ENCODE data around the gene PECR.

PECR gene

DNA sequence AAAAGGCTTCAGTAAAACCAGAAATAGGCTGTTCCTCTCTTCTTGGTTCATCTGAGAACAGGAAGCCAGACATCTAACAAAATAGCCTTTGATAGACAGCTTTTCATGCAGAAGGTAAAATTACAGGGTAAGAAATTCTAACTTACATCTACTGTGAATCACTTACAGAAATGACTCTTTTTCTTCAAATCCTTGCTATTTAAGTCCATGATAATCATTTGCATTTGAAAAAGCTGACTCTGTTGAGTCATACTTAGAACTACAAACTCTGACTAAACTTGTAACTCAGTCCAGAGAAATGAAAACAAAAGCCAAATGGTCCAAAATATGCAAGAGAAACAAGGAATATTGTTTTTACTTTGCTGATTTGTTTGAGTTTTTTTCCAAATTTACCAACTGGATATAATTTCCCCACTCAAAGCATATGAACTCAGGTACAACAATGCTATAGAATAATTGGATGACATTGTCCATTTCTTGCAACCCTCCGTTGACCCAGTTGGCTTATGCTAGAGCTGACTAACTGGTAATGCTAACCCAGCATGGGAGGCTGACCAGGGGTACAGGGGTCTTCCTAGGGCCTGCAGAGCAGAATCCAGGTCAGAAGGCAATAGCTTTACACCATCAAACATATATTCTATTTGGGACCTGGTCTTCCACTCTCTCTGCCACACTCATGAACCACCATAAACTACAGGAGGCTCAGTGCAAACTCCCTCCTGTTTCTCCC is 49.5 kb downstream of the PECR start:
- Mint-ChIP-seq H3K4me3 (peak overlapping the region; percentile 77), H3K27ac (peak overlapping the region; percentile 84), H3K4me1 (peaks cover 32% of the 10 kb centered on the region), H3K36me3 (peaks cover 33% of the 10 kb centered on the region), H3K9me3 (no peaks in the 10 kb centered on the region)
- ATAC-seq (peak; percentile 92), DNase-seq (ENCODE audit: low spot score in 2 of 2) (no peak)

DNA sequence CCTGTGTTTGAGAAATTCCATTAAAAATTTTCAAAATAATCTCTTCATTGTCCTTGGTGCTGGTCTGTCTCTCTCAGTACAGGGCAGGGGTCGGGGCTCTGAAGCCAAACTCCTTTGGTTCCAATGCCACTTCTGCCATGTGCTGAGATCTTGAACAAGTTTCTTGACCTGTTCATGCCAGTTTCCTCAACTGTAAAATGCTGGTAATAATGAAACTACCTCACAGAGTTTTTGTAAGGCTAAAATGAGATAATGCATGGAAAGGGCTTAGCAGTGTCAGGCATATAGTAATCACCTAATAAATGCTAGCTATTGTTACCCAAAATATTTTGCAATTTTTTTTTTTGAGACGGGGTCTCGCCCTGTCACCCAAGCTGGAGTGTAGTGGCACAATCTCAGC is 51.4 kb downstream of the PECR start:
- peaks cover 33% of the 10 kb centered on the region for H3K36me3 Mint-ChIP-seq
- H3K27ac Mint-ChIP-seq: peak overlapping the region; percentile 87
- ATAC-seq (no peak), DNase-seq (ENCODE audit: low spot score in 2 of 2) (no peak)
- H3K4me1 Mint-ChIP-seq: peaks cover 32% of the 10 kb centered on the region
- peak overlapping the region; percentile 77 for H3K4me3 Mint-ChIP-seq
- H3K9me3 Mint-ChIP-seq: no peaks in the 10 kb centered on the region

DNA sequence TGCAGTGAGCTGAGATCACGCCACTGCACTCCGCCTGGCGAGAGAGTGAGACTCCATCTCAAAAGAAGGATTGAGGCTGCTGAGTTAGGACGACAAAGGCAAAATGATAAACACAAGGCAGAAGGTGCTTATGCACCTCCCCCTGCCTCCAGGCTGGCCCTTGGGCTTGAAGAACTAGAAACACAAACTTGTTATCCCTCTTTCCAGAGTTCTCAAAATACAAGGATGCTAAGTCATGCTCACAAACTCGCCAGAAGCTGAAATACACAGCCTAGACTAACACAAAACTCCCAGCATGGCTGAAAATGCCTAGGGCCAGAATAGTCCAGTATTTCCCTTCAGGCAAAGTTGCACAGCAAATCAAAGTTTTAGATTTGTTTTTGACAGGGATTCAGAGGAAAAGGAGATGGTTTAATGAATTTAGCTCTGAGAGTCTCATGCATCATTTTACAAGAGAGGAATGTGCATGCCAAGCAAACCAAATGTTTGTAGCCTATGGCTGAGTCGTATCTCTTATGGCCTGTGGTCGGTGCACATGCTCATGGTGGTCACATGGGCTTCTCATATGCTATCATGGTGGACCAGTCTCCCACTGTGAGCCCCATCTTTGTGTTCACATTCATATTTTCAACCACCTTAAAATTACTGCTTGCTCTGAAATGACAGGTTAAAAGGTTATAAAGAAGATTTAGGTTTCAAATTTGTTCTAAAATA is 52.0 kb downstream of the PECR start:
- ATAC-seq (peak; percentile 81), DNase-seq (ENCODE audit: low spot score in 2 of 2) (no peak)
- peak overlapping the region; percentile 87 for H3K27ac Mint-ChIP-seq
- H3K9me3 Mint-ChIP-seq: no peaks in the 10 kb centered on the region
- peaks cover 33% of the 10 kb centered on the region for H3K36me3 Mint-ChIP-seq
- peak overlapping the region; percentile 77 for H3K4me3 Mint-ChIP-seq
- H3K4me1 Mint-ChIP-seq: peaks cover 32% of the 10 kb centered on the region

DNA sequence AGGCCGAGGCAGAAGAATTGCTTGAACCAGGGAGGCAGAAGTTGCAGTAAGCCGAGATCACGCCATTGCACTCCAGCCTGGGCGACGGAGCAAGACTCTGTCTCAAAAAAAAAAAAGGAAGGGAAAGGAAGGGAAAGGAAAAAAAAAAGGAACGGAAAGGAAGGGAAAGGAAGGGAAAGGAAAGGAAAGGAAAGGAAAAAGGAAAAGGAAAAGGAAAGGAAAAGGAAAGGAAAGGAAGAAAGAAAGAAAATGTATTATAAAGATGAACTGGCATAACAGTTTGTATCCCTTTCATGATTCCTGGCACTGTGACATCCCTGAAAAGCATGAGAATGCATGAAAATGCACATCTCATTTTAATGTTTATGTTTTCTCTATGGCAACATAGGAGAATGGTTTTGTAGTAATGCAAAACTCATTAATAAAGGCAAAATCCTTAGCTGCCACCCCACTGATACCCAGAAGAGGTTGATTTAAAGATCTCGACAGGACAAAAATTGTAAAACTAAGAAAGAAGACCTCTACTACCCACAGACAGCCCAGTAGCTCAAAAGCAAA is 56.8 kb downstream of the PECR start:
- Mint-ChIP-seq H3K9me3 (no peaks in the 10 kb centered on the region), H3K4me1 (peaks cover 7% of the 10 kb centered on the region), H3K4me3 (no peak overlapping the region), H3K27ac (peak overlapping the region; percentile 23), H3K36me3 (peaks cover 16% of the 10 kb centered on the region)
- no peak for ATAC-seq
- no peak for DNase-seq (ENCODE audit: low spot score in 2 of 2)

DNA sequence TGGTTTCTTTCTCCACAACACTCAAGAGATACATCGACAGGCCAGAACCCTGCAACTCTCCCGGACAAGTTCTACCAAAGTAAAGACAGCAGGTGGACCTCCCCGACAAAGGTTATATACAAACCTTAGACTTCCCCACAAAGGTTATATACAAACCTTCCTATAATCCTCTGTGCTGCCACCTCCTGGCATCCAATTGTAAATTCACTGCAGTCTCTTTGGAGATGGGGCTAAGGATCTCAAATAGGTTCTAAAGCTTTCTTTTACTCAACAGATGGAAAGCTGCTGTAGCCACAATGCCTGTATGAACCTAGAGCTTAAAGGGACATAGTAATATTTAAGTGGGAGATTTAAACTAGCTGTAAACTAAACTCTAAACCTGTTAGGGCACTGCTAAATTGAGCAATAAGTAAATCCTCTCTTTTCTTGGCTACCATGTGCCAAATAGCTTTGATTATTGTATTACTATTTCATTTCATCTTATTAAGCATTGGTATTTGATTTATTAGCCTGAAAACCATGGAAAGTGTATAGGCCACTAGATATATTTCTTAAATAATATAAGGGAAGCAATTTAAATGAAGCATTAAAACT is 58.5 kb downstream of the PECR start:
- Mint-ChIP-seq H3K36me3 (peaks cover 4% of the 10 kb centered on the region), H3K4me1 (peaks cover 3% of the 10 kb centered on the region), H3K9me3 (no peaks in the 10 kb centered on the region), H3K4me3 (no peak overlapping the region), H3K27ac (no peak overlapping the region)
- DNase-seq (ENCODE audit: low spot score in 2 of 2): no peak
- ATAC-seq: peak; percentile 79

DNA sequence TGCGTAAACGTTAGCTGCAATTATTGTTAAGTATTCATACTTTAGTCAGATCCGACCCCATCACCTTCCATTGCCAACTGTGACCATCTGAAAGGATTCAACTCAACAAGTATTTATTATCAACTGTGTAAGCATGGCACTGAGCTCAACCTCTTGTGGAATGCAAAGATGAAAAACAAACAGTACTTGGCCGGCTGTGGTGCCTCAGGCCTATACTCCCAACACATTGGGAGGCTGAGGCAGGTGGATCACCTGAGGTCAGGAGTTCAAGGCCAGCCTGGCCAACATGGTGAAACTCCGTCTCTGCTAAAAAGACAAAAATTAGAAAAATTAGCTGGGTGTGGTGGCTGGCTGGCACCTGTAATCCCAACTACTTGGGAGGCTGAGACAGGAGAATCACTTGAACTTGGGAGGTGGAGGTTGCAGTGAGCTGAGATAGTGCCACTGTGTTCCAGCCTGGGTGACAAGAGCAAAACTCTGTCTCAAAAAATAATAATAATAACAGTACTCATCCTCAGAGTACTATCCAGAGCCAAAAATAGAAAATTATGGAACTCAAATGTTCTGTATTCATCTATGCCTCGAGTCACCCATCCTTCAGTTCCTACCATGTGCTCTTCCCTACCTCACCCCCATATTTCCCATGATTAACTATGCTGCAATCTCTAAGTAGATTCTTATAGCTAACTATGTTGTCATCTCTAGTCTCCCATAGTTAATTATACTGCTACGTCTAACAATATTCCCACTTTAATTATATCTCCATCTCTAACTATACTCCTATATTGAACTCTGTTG is 59.6 kb downstream of the PECR start:
- H3K4me3 Mint-ChIP-seq: no peak overlapping the region
- no peaks in the 10 kb centered on the region for H3K36me3 Mint-ChIP-seq
- ATAC-seq (no peak), DNase-seq (ENCODE audit: low spot score in 2 of 2) (no peak)
- no peaks in the 10 kb centered on the region for H3K9me3 Mint-ChIP-seq
- H3K4me1 Mint-ChIP-seq: peaks cover 12% of the 10 kb centered on the region
- H3K27ac Mint-ChIP-seq: no peak overlapping the region

DNA sequence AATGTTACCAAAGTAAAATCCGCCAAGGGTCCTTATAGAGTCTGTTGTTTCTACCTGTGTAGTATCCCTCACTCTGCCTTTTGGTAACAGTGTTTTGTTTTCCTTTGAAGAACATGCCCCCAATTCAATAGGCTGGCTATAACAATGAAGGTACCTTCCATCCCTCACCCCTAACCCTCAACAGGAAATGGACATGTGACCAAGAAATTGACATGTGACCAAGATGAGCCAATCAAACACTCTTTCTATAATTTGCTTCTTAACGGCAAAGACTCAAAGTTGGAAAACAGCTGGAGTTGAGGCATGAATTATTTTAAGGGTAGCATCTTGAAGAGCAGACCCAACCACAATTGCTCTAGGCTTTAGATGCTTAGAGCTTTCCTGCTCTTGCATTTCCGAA is 62.9 kb downstream of the PECR start:
- no peaks in the 10 kb centered on the region for H3K36me3 Mint-ChIP-seq
- peaks cover 34% of the 10 kb centered on the region for H3K4me1 Mint-ChIP-seq
- DNase-seq (ENCODE audit: low spot score in 2 of 2) (no peak), ATAC-seq (no peak)
- no peaks in the 10 kb centered on the region for H3K9me3 Mint-ChIP-seq
- H3K27ac Mint-ChIP-seq: no peak overlapping the region
- H3K4me3 Mint-ChIP-seq: no peak overlapping the region

DNA sequence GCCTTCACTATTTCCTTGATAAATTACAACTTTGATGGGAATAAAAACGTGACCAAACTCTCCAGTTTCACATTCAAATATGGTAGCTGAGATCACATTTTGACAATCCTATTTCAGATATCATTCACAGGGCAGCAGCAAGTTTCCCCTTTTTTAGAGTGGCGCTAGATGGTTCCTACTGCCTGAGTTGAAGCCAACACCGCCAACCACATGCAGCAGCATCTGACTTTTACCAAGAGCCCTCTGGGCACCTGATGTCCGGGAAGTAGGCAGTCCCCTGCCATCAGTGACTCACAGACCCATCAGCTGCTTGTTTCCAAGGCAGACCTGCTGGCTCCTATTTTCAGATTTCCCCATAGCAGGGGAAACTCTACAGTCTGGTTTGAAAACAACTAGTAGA is 64.2 kb downstream of the PECR start:
- H3K27ac Mint-ChIP-seq: peak overlapping the region; percentile 88
- H3K4me1 Mint-ChIP-seq: peaks cover 42% of the 10 kb centered on the region
- peak overlapping the region; percentile 44 for H3K4me3 Mint-ChIP-seq
- H3K36me3 Mint-ChIP-seq: no peaks in the 10 kb centered on the region
- ATAC-seq (peak; percentile 74), DNase-seq (ENCODE audit: low spot score in 2 of 2) (peak; percentile 20 to 71)
- H3K9me3 Mint-ChIP-seq: no peaks in the 10 kb centered on the region

DNA sequence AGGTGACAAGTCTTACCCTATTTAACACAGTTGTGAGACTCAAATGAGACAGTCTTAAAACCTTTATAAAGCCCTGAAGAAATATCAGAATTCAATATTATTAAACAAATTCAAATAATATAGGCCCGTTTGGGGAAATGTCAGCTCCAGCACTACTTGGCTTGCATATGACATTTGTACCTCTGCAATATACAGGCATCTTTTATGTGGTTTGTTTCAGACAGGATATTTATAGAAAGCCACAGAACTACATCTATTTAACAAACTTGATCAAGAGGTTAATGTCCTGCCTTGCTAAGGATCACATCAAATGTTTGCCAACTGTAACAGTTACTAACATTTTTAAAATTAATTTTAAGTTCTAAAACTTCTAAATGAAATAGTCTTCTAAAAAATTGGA is 65.0 kb downstream of the PECR start:
- Mint-ChIP-seq H3K36me3 (no peaks in the 10 kb centered on the region), H3K4me1 (peaks cover 48% of the 10 kb centered on the region), H3K4me3 (peak overlapping the region; percentile 44), H3K9me3 (no peaks in the 10 kb centered on the region), H3K27ac (peak overlapping the region; percentile 88)
- no peak for DNase-seq (ENCODE audit: low spot score in 2 of 2)
- ATAC-seq: no peak

DNA sequence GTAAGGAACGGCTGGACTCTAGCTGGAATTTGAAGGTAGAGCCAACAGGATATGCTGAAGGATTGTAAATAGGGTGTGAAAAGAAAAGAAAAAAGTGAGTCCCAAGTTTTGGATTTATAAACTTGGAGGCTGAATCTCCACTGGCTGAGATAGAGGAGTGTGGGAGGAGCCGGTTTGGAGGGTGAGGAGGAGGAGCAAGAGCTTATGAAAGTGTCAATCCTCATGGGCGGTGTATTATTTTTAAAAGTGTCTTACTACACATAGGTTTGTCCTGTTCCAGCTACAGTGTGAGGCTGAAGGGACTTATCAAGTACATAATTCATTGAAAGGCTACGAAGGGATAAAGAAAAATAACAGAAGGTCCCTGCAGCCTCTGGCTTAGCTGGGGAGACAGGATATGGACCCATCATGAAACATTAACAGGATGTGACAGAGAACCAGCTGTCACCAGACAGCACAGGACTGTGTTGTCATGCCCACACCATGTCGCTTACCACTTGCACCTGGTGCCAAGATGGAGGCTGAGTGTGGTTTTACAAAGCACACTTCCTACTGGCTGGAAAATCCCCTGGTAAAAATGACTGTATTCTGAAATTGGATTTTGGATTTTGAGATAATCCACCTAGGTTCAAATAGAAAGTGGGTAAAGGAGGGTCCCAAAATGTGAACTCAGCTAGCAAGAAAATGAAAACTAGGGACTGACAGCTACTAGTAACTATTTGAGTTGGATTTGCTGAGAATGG is 65.7 kb downstream of the PECR start:
- H3K4me1 Mint-ChIP-seq: peaks cover 48% of the 10 kb centered on the region
- peak overlapping the region; percentile 39 for H3K27ac Mint-ChIP-seq
- ATAC-seq: peak; percentile 89
- peak overlapping the region; percentile 44 for H3K4me3 Mint-ChIP-seq
- peak; percentile 18 to 73 for DNase-seq (ENCODE audit: low spot score in 2 of 2)
- H3K9me3 Mint-ChIP-seq: no peaks in the 10 kb centered on the region
- peaks cover 5% of the 10 kb centered on the region for H3K36me3 Mint-ChIP-seq

DNA sequence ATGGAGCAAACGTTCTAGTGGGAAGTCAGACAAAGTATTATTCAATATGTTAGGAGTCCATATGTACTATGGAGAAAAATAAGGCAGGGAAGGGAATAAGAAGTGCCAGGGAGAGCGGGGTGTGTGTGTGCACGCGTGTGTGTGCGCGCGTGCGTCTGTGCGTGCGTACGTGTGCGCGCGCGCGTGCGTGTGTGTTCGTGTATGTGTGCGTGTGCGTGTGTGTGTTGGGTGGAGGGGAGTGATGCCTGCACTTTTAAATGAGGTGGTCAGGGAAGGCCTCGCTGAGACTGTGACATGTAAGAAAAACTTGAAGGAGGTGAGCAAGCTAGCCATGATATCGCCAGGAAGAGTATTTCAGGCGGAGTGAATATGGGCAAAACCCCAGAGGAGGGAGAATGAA is 66.6 kb downstream of the PECR start:
- Mint-ChIP-seq H3K36me3 (peaks cover 6% of the 10 kb centered on the region), H3K9me3 (no peaks in the 10 kb centered on the region), H3K4me1 (peaks cover 50% of the 10 kb centered on the region), H3K4me3 (peak overlapping the region; percentile 44), H3K27ac (peak overlapping the region; percentile 39)
- ATAC-seq: no peak
- no peak for DNase-seq (ENCODE audit: low spot score in 2 of 2)

DNA sequence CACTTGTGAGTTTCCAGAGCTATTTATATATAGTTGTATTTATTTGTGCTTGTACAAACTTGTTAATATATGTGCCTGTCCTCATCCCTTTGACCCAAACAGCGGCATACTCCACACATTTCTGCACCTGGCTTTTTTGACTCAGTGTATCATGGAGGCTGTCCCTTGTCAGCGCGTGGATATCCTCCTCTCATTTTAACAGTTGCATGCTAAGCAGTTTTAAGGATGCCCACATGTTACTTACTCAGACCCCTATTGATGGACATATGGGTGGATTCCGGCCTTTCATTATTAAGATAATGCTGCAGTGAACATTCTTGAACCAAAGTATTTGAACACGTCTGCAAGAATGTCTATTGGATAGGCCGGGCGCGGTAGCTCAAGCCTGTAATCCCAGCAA is 67.6 kb downstream of the PECR start:
- Mint-ChIP-seq H3K9me3 (no peaks in the 10 kb centered on the region), H3K4me1 (peaks cover 54% of the 10 kb centered on the region), H3K27ac (no peak overlapping the region), H3K36me3 (peaks cover 6% of the 10 kb centered on the region), H3K4me3 (peak overlapping the region; percentile 89)
- ATAC-seq (no peak), DNase-seq (ENCODE audit: low spot score in 2 of 2) (no peak)

DNA sequence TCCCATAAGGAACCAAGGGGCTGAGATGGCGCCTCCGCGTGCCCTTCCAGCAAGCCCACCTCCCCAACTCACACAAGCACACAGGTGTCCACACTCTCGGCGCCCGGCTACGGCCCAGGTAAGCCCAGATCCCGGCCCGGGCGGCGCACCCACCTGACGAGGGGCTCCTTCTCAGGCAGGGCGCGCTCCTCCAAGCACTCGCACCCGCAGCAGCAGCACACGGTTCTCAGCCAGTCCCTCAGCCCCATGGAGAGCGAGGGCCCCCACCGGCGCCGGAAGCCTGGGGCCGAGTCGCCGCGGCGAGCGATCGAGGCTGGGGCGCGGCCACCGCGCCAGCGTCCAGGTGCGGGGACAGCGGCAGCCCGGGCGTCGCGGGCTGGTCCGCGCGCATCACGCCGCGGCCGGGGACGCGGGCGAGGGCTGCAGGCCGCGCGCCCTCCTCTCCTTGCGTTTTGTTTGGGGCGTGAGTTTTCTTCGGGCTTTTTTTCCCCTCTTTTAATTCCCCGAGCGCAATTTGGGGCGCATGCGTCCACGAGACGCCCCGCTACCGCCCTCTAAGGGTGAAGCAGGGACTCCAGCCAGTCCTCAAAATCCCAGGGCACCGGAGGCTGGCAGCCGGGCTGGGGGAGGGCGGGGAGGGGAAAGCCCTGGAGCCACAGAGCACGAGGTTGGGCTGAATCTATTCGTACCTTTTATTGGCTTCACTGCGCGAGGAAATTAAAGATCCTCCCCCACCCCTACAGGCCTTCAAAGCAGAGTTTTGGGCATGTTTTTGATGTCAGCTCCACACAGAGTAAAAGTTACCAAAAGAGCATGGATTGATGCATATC is 68.3 kb downstream of the PECR start, which contains the start of gene MREG:
MREG (minus strand) TSS at position 472 of the 830 bp plus-strand sequence; CDS start at position 248, 224 bp downstream.
- H3K4me1 Mint-ChIP-seq: peaks cover 52% of the 10 kb centered on the region
- DNase-seq (ENCODE audit: low spot score in 2 of 2) (peak; percentile 81 to 92), ATAC-seq (peak; percentile 77)
- H3K4me3 Mint-ChIP-seq: peak within 1 kb of the TSS; percentile 89
- peak within 1 kb of the TSS; percentile 91 for H3K27ac Mint-ChIP-seq
- peaks cover 6% of the 10 kb centered on the region for H3K36me3 Mint-ChIP-seq
- no peaks in the 10 kb centered on the region for H3K9me3 Mint-ChIP-seq

DNA sequence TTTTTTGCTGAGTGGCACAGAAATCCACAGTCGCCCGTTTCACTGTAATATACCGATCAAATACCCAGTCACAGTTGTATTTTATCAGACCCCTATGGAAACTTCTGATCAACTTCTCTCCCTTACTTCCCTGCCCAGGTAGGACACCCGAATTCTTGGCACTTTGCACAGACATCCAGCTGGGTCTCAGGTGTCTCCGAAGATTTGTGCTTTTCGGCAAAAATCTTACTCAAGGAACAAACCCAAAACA is 68.9 kb downstream of the PECR start:
- Mint-ChIP-seq H3K36me3 (peaks cover 6% of the 10 kb centered on the region), H3K4me1 (peaks cover 49% of the 10 kb centered on the region), H3K9me3 (no peaks in the 10 kb centered on the region), H3K27ac (peak overlapping the region; percentile 91), H3K4me3 (peak overlapping the region; percentile 89)
- DNase-seq (ENCODE audit: low spot score in 2 of 2): no peak
- ATAC-seq: no peak
